Measurements from ENCODE around the gene RRAGC.

- no peak for TF ChIP-seq POLR2A (IDR thresholded peaks at IDR 0.05)
- no peak for TF ChIP-seq CTCF (IDR thresholded peaks at IDR 0.05)
These were observed 26.4 kb downstream of the RRAGC start for GRCh38 chr1:38833146-38833545.

Measured in Peyer's patch (tissue), 4 donors.